GM12878 (cell line): ENCODE data around the gene RARG. TPM values are rescaled to one million over a fixed set of nuclear protein-coding genes. Genes with fewer than 3 reads are reported as not detected.

Experiments
- CBFB ChIP-seq: IDR thresholded peaks from 2 replicates; pipeline ENCODE4 v1.6.1; 2016; ENCODE audit warnings: antibody characterized with exemption, low read depth
- CEBPB ChIP-seq, 2 experiments: fragments of 150-350 bp in 1 of 2; IDR thresholded peaks; 2 replicates each; pipeline ENCODE4 v1.6.1; 2012 to 2014; ENCODE audit warnings: low read depth in 2 of 2, low read length in 2 of 2, borderline replicate concordance in 1 of 2, inconsistent platforms in 1 of 2
- DPF2 ChIP-seq: fragments of 450-650 bp; IDR thresholded peaks from 2 replicates; pipeline ENCODE4 v1.6.1; 2017; ENCODE audit warnings: mild to moderate bottlenecking
- EED ChIP-seq: sonication (generic); IDR thresholded peaks from 2 replicates; pipeline ENCODE4 v1.6.1; 2016; ENCODE audit warnings: antibody characterized with exemption, low read depth
- EGR1 ChIP-seq, 2 experiments: IDR thresholded peaks; 1 replicate in 1 of 2; 2 replicates in 1 of 2; pipeline ENCODE4 v1.6.1; 2011 to 2012; ENCODE audit warnings: low read depth in 2 of 2, low read length in 2 of 2, borderline replicate concordance in 1 of 2, mild to moderate bottlenecking in 1 of 2, moderate library complexity in 1 of 2
- GATAD2B ChIP-seq: fragments of 450-650 bp; conservative IDR thresholded peaks from 2 replicates; pipeline ENCODE4 v1.6.1; 2017; ENCODE audit warnings: low read depth, mild to moderate bottlenecking, moderate library complexity
- JUNB ChIP-seq: IDR thresholded peaks from 2 replicates; pipeline ENCODE4 v1.6.1; 2016; ENCODE audit warnings: antibody characterized with exemption, mild to moderate bottlenecking
- KDM1A ChIP-seq: fragments of 200-600 bp; sonication (generic); IDR thresholded peaks from 2 replicates; pipeline ENCODE4 v1.6.1; 2016; ENCODE audit warnings: borderline replicate concordance
- LARP7 ChIP-seq: fragments of 450-650 bp; IDR thresholded peaks from 2 replicates; pipeline ENCODE4 v1.6.1; 2017; ENCODE audit warnings: mild to moderate bottlenecking
- MTA2 ChIP-seq: fragments of 450-650 bp; IDR thresholded peaks from 2 replicates; pipeline ENCODE4 v1.6.1; 2016; ENCODE audit warnings: low read depth, mild to moderate bottlenecking, moderate library complexity
- MTA3 ChIP-seq: IDR thresholded peaks from 2 replicates; pipeline ENCODE4 v1.6.1; 2012; ENCODE audit warnings: low read length, inconsistent platforms, borderline replicate concordance
- NR2C1 ChIP-seq: fragments of 450-650 bp; IDR thresholded peaks from 2 replicates; pipeline ENCODE4 v1.6.1; 2017; ENCODE audit warnings: antibody characterized with exemption, mild to moderate bottlenecking, moderate library complexity
- NR2C2 ChIP-seq: IDR thresholded peaks from 2 replicates; pipeline ENCODE4 v1.6.1; 2011; ENCODE audit warnings: borderline replicate concordance, low read depth; ENCODE audit not compliant: control insufficient read depth, insufficient read length
- POLR2AphosphoS2 ChIP-seq: IDR thresholded peaks from 2 replicates; pipeline ENCODE4 v1.6.1; 2011; ENCODE audit warnings: low read depth, mild to moderate bottlenecking, low read length, improper control_type of control experiment, moderate library complexity
- RB1 ChIP-seq: fragments of 450-650 bp; formaldehyde crosslinking; IDR thresholded peaks from 2 replicates; pipeline ENCODE4 v1.6.1; 2017; ENCODE audit warnings: mild to moderate bottlenecking, borderline replicate concordance
- STAT1 ChIP-seq: fragments of 450-650 bp; conservative IDR thresholded peaks from 2 replicates; pipeline ENCODE4 v1.6.1; 2014; ENCODE audit warnings: antibody characterized with exemption, mild to moderate bottlenecking
- TBL1XR1 ChIP-seq: IDR thresholded peaks from 2 replicates; pipeline ENCODE4 v1.6.1; 2012; ENCODE audit warnings: low read depth, low read length, improper control_type of control experiment
- ZNF217 ChIP-seq: fragments of 450-650 bp; IDR thresholded peaks from 2 replicates; pipeline ENCODE4 v1.6.1; 2017; ENCODE audit warnings: antibody characterized with exemption, mild to moderate bottlenecking
- ZZZ3 ChIP-seq: IDR thresholded peaks from 2 replicates; pipeline ENCODE4 v1.6.1; 2011; ENCODE audit warnings: low read depth; ENCODE audit not compliant: control insufficient read depth, insufficient read length
- polyA plus RNA-seq, 11 experiments: library from polyadenylated mRNA; depleted of rRNA in 4 of 11; unstranded in 6 of 11; stranded (reverse) in 5 of 11; fragments of >200 nt; fragmentation: Nextera tagmentation in 4 of 11; fragmentation: Illumina TruSeq in 1 of 11; extraction: Ambion mirVana in 4 of 11; extraction: Trizol in 1 of 11; gene quantifications; 1 replicate in 1 of 11; 2 replicates in 10 of 11; pipeline versions ENCODE4 v1.2.1 to v1.2.3, GENCODE V29; 2011 to 2016; ENCODE audit warnings: inconsistent platforms in 2 of 11, missing spikeins in 2 of 11, low read depth in 1 of 11
- total RNA-seq, 4 experiments: library from RNA; depleted of rRNA in 3 of 4; stranded (reverse); fragments of >200 nt in 3 of 4; fragmentation: Illumina TruSeq in 1 of 4; extraction: Trizol in 1 of 4; gene quantifications; 2 replicates each; pipeline versions ENCODE4 v1.2.1 to v1.2.3, GENCODE V29; 2013 to 2021
- TF ChIP-seq, protein P1 (sequence below): fragments of 450-650 bp; IDR thresholded peaks from 2 replicates; pipeline ENCODE4 v1.6.1; 2018; ENCODE audit warnings: mild to moderate bottlenecking, low read depth, moderate library complexity; ENCODE audit not compliant: partially characterized antibody
- TF ChIP-seq, protein P2 (sequence below): fragments of 450-650 bp; IDR thresholded peaks from 2 replicates; pipeline ENCODE4 v1.6.1; 2017; ENCODE audit warnings: mild to moderate bottlenecking, low read depth, inconsistent platforms; ENCODE audit not compliant: poor library complexity, severe bottlenecking
- TF ChIP-seq, protein P3 (sequence below): fragments of 450-650 bp; IDR thresholded peaks from 2 replicates; pipeline ENCODE4 v1.6.1; 2017; ENCODE audit warnings: low read depth, mild to moderate bottlenecking, moderate library complexity
- TF ChIP-seq, protein P4 (sequence below): fragments of 450-650 bp; IDR thresholded peaks from 2 replicates; pipeline ENCODE4 v1.6.1; 2017; ENCODE audit warnings: borderline replicate concordance

RARG gene
- total and polyA plus RNA-seq, 10 of the 15 experiments (the other 5 are each of a cell fraction or from before 2014, with no cell fraction given) = 0.27 to 8.1 (median 4.1) TPM

DNA sequence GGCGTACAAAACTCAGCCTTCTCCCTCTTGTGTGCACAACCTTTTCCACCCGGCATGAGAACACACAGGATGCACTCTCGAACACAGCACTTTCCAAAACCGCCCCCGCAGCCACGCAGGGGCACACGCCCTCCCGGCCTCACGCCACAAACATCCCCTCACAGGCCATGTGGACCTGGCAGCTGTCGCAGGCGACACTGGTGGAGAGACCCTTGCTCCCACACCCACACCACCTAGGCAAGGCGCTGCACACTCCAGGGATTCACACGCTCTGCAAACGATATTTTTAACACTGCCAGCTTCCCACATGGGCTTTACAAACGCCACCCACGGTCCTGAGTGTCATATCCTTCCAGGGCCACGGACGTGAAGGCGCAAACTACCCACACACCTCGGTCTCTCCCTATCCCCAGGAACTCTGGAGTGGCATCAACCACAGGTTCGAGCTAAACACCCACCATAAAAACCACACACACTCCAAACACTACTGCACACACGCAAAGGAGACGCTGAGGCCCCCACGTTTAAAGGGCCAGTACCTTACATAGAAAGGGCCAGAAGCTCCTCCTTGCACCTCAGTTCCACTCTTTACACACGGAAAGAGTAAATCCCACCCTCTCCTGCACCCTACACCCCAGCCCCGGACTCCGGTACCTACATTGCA is 12.6 kb downstream of the RARG start (continued):
- TF ChIP-seq, protein P1, sequence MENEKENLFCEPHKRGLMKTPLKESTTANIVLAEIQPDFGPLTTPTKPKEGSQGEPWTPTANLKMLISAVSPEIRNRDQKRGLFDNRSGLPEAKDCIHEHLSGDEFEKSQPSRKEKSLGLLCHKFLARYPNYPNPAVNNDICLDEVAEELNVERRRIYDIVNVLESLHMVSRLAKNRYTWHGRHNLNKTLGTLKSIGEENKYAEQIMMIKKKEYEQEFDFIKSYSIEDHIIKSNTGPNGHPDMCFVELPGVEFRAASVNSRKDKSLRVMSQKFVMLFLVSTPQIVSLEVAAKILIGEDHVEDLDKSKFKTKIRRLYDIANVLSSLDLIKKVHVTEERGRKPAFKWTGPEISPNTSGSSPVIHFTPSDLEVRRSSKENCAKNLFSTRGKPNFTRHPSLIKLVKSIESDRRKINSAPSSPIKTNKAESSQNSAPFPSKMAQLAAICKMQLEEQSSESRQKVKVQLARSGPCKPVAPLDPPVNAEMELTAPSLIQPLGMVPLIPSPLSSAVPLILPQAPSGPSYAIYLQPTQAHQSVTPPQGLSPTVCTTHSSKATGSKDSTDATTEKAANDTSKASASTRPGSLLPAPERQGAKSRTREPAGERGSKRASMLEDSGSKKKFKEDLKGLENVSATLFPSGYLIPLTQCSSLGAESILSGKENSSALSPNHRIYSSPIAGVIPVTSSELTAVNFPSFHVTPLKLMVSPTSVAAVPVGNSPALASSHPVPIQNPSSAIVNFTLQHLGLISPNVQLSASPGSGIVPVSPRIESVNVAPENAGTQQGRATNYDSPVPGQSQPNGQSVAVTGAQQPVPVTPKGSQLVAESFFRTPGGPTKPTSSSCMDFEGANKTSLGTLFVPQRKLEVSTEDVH = no peak
- TF ChIP-seq ZZZ3 = no peak
- no peak for TF ChIP-seq NR2C1
- TF ChIP-seq TBL1XR1 = no peak
- TF ChIP-seq, protein P2, sequence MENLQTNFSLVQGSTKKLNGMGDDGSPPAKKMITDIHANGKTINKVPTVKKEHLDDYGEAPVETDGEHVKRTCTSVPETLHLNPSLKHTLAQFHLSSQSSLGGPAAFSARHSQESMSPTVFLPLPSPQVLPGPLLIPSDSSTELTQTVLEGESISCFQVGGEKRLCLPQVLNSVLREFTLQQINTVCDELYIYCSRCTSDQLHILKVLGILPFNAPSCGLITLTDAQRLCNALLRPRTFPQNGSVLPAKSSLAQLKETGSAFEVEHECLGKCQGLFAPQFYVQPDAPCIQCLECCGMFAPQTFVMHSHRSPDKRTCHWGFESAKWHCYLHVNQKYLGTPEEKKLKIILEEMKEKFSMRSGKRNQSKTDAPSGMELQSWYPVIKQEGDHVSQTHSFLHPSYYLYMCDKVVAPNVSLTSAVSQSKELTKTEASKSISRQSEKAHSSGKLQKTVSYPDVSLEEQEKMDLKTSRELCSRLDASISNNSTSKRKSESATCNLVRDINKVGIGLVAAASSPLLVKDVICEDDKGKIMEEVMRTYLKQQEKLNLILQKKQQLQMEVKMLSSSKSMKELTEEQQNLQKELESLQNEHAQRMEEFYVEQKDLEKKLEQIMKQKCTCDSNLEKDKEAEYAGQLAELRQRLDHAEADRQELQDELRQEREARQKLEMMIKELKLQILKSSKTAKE = peak; percentile 17
- TF ChIP-seq, protein P3, sequence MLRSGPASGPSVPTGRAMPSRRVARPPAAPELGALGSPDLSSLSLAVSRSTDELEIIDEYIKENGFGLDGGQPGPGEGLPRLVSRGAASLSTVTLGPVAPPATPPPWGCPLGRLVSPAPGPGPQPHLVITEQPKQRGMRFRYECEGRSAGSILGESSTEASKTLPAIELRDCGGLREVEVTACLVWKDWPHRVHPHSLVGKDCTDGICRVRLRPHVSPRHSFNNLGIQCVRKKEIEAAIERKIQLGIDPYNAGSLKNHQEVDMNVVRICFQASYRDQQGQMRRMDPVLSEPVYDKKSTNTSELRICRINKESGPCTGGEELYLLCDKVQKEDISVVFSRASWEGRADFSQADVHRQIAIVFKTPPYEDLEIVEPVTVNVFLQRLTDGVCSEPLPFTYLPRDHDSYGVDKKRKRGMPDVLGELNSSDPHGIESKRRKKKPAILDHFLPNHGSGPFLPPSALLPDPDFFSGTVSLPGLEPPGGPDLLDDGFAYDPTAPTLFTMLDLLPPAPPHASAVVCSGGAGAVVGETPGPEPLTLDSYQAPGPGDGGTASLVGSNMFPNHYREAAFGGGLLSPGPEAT = peak; percentile 80
- peak; percentile 75; the same call in 1 of the 2 replicates for TF ChIP-seq MTA2
- no peak for TF ChIP-seq KDM1A
- TF ChIP-seq EED = peak; percentile 92
- TF ChIP-seq, protein P4, sequence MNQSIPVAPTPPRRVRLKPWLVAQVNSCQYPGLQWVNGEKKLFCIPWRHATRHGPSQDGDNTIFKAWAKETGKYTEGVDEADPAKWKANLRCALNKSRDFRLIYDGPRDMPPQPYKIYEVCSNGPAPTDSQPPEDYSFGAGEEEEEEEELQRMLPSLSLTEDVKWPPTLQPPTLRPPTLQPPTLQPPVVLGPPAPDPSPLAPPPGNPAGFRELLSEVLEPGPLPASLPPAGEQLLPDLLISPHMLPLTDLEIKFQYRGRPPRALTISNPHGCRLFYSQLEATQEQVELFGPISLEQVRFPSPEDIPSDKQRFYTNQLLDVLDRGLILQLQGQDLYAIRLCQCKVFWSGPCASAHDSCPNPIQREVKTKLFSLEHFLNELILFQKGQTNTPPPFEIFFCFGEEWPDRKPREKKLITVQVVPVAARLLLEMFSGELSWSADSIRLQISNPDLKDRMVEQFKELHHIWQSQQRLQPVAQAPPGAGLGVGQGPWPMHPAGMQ = peak; percentile 64; the same call in 1 of the 2 replicates
- no peak for TF ChIP-seq NR2C2
- peak; percentile 87; the same call in 1 of the 2 replicates for TF ChIP-seq CBFB
- 0 out of 2 replicates have a peak, but pooled peaks have one; percentile 65 for TF ChIP-seq MTA3
- no peak for TF ChIP-seq CEBPB (IDR thresholded peaks at IDR 0.05; ENCODE audit: borderline replicate concordance in 1 of 2, low read depth in 2 of 2, low read length in 2 of 2)
- TF ChIP-seq RB1 = no peak
- peak; percentile 85; the same call in 1 of the 2 replicates for TF ChIP-seq DPF2
- no peak for TF ChIP-seq ZNF217
- no peak for TF ChIP-seq POLR2AphosphoS2
- TF ChIP-seq EGR1 (IDR thresholded peaks at IDR 0.05; ENCODE audit: borderline replicate concordance in 1 of 2, low read depth in 2 of 2, low read length in 2 of 2) = peak in 1 of 2 experiments; percentile 94; a peak in 2 of 3 replicates
- TF ChIP-seq LARP7 = 0 out of 2 replicates have a peak, but pooled peaks have one; percentile 53
- peak; percentile 83 for TF ChIP-seq GATAD2B
- TF ChIP-seq JUNB = no peak
- 0 out of 2 replicates have a peak, but pooled peaks have one; percentile 44 for TF ChIP-seq STAT1
